Dendritic cell treated with granulocyte-macrophage colony-stimulating factor and Interleukin-4, amounts not matched to agents 40 ng/mL and 50 ng/mL, for 4 days (primary cell): ENCODE measurements around the gene PKD1.

ENCODE experiments used
- H3K27ac Mint-ChIP-seq: one replicate; pipeline ENCODE4 v1.8.0; 2022; ENCODE audit warnings: mild to moderate bottlenecking, mixed read lengths
- H3K27me3 Mint-ChIP-seq: one replicate; pipeline ENCODE4 v1.8.0; 2022; ENCODE audit warnings: mild to moderate bottlenecking, mixed read lengths
- H3K36me3 Mint-ChIP-seq: one replicate; pipeline ENCODE4 v1.8.0; 2022; ENCODE audit warnings: low read depth, mixed read lengths
- H3K4me1 Mint-ChIP-seq: one replicate; pipeline ENCODE4 v1.8.0; 2022; ENCODE audit warnings: low read depth, mixed read lengths
- H3K4me3 Mint-ChIP-seq: one replicate; pipeline ENCODE4 v1.8.0; 2022; ENCODE audit warnings: mild to moderate bottlenecking, moderate library complexity, mixed read lengths
- H3K9me3 Mint-ChIP-seq: one replicate; pipeline ENCODE4 v1.8.0; 2022; ENCODE audit warnings: mixed read lengths
- intact Hi-C: fragments of 100-400 bp; cut with micrococcal nuclease; formaldehyde crosslinking; loops from one replicate; pipeline ENCODE4 v1.15.0; 2022

Gene PKD1

GRCh38 chr16:2174396-2175131 is 38.9 kb upstream of the PKD1 start:
- Mint-ChIP-seq H3K36me3 (peaks cover 87% of the 10 kb centered on the region), H3K4me3 (no peak overlapping the region), H3K4me1 (no peaks in the 10 kb centered on the region)

GRCh38 chr16:2173916-2174315 is 38.2 kb upstream of the PKD1 start:
- Mint-ChIP-seq H3K9me3 (no peaks in the 10 kb centered on the region), H3K4me3 (no peak overlapping the region), H3K27ac (no peak overlapping the region), H3K4me1 (no peaks in the 10 kb centered on the region), H3K36me3 (peaks cover 93% of the 10 kb centered on the region), H3K27me3 (no peaks in the 10 kb centered on the region)
- intact Hi-C loops, result no loop called here

More at GRCh38 chr16:2174396-2175131, 38.9 kb upstream of the PKD1 start:
- no peak overlapping the region for H3K27ac Mint-ChIP-seq
- intact Hi-C loops, result no loop called here
- H3K9me3 Mint-ChIP-seq, result no peaks in the 10 kb centered on the region
- peaks cover 4% of the 10 kb centered on the region for H3K27me3 Mint-ChIP-seq

- H3K27me3 Mint-ChIP-seq, result no peaks in the 10 kb centered on the region
- peaks cover 99% of the 10 kb centered on the region for H3K36me3 Mint-ChIP-seq
- intact Hi-C loops, result no loop called here
- no peak overlapping the region for H3K4me3 Mint-ChIP-seq
- no peaks in the 10 kb centered on the region for H3K9me3 Mint-ChIP-seq
- no peaks in the 10 kb centered on the region for H3K4me1 Mint-ChIP-seq
- H3K27ac Mint-ChIP-seq, result no peak overlapping the region
Observed at GRCh38 chr16:2173366-2173765, 37.7 kb upstream of the PKD1 start.

GRCh38 chr16:2172688-2173335 is 37.1 kb upstream of the PKD1 start:
- H3K4me3 Mint-ChIP-seq, result no peak overlapping the region
- H3K9me3 Mint-ChIP-seq, result no peaks in the 10 kb centered on the region
- H3K36me3 Mint-ChIP-seq, result peaks cover 99% of the 10 kb centered on the region
- H3K27me3 Mint-ChIP-seq, result no peaks in the 10 kb centered on the region
- intact Hi-C loops, result no loop called here
- no peaks in the 10 kb centered on the region for H3K4me1 Mint-ChIP-seq
- H3K27ac Mint-ChIP-seq, result no peak overlapping the region

GRCh38 chr16:2171601-2172178 is 36.0 kb upstream of the PKD1 start:
- H3K4me3 Mint-ChIP-seq, result no peak overlapping the region
- H3K27ac Mint-ChIP-seq, result no peak overlapping the region
- intact Hi-C loops, result no loop called here
- no peaks in the 10 kb centered on the region for H3K27me3 Mint-ChIP-seq
- no peaks in the 10 kb centered on the region for H3K4me1 Mint-ChIP-seq
- peaks cover 99% of the 10 kb centered on the region for H3K36me3 Mint-ChIP-seq
- H3K9me3 Mint-ChIP-seq, result no peaks in the 10 kb centered on the region

GRCh38 chr16:2170587-2171435 is 35.1 kb upstream of the PKD1 start:
- no peaks in the 10 kb centered on the region for H3K27me3 Mint-ChIP-seq
- intact Hi-C loops, result no loop called here
- H3K27ac Mint-ChIP-seq, result no peak overlapping the region
- peaks cover 99% of the 10 kb centered on the region for H3K36me3 Mint-ChIP-seq
- no peak overlapping the region for H3K4me3 Mint-ChIP-seq
- no peaks in the 10 kb centered on the region for H3K9me3 Mint-ChIP-seq
- H3K4me1 Mint-ChIP-seq, result no peaks in the 10 kb centered on the region

- no peak overlapping the region for H3K27ac Mint-ChIP-seq
- H3K27me3 Mint-ChIP-seq, result no peaks in the 10 kb centered on the region
Observed at GRCh38 chr16:2170080-2170479, 34.4 kb upstream of the PKD1 start.

GRCh38 chr16:2167068-2167638 is 31.5 kb upstream of the PKD1 start:
- H3K36me3 Mint-ChIP-seq, result peaks cover 95% of the 10 kb centered on the region
- intact Hi-C loops, result no loop called here
- H3K27ac Mint-ChIP-seq, result no peak overlapping the region
- H3K4me1 Mint-ChIP-seq, result peaks cover 1% of the 10 kb centered on the region
- H3K4me3 Mint-ChIP-seq, result no peak overlapping the region
- no peaks in the 10 kb centered on the region for H3K27me3 Mint-ChIP-seq
- H3K9me3 Mint-ChIP-seq, result no peaks in the 10 kb centered on the region

More at GRCh38 chr16:2170080-2170479, 34.4 kb upstream of the PKD1 start:
- no peaks in the 10 kb centered on the region for H3K9me3 Mint-ChIP-seq
- no peak overlapping the region for H3K4me3 Mint-ChIP-seq
- peaks cover 99% of the 10 kb centered on the region for H3K36me3 Mint-ChIP-seq
- intact Hi-C loops, result no loop called here
- H3K4me1 Mint-ChIP-seq, result no peaks in the 10 kb centered on the region

- Mint-ChIP-seq H3K4me1 (peaks cover 6% of the 10 kb centered on the region), H3K4me3 (no peak overlapping the region), H3K27ac (no peak overlapping the region), H3K36me3 (peaks cover 95% of the 10 kb centered on the region), H3K9me3 (no peaks in the 10 kb centered on the region), H3K27me3 (no peaks in the 10 kb centered on the region)
- intact Hi-C loops, result no loop called here
Observed at GRCh38 chr16:2166263-2167067, 30.8 kb upstream of the PKD1 start.

GRCh38 chr16:2165861-2166260 is 30.2 kb upstream of the PKD1 start:
- H3K27me3 Mint-ChIP-seq, result no peaks in the 10 kb centered on the region

GRCh38 chr16:2163211-2163881 is 27.6 kb upstream of the PKD1 start:
- intact Hi-C loops, result no loop called here
- no peaks in the 10 kb centered on the region for H3K27me3 Mint-ChIP-seq

More at GRCh38 chr16:2165861-2166260, 30.2 kb upstream of the PKD1 start:
- Mint-ChIP-seq H3K27ac (no peak overlapping the region), H3K4me1 (peaks cover 6% of the 10 kb centered on the region), H3K9me3 (no peaks in the 10 kb centered on the region), H3K36me3 (peaks cover 95% of the 10 kb centered on the region), H3K4me3 (no peak overlapping the region)
- intact Hi-C loops, result no loop called here

GRCh38 chr16:2162676-2163118 is 27.0 kb upstream of the PKD1 start:
- Mint-ChIP-seq H3K9me3 (no peaks in the 10 kb centered on the region), H3K4me3 (no peak overlapping the region), H3K27ac (no peak overlapping the region), H3K4me1 (peaks cover 33% of the 10 kb centered on the region), H3K36me3 (peaks cover 77% of the 10 kb centered on the region), H3K27me3 (no peaks in the 10 kb centered on the region)
- intact Hi-C loops, result no loop called here

More at GRCh38 chr16:2163211-2163881, 27.6 kb upstream of the PKD1 start:
- Mint-ChIP-seq H3K4me1 (peaks cover 27% of the 10 kb centered on the region), H3K36me3 (peaks cover 77% of the 10 kb centered on the region), H3K27ac (no peak overlapping the region), H3K4me3 (no peak overlapping the region), H3K9me3 (no peaks in the 10 kb centered on the region)
